HCT116 (cell line): ENCODE results near the gene SPSB4.
"Not testable (repeated sequence)": the region's sequence is repeated elsewhere in the genome, so short reads cannot be mapped to it uniquely, and the experiment has no call there.

Experiments used
- EGR1 ChIP-seq: IDR thresholded peaks from 2 replicates; pipeline ENCODE4 v1.6.1; 2012; ENCODE audit warnings: low read depth
- EZH2 ChIP-seq: fragments of 200-600 bp; sonication (generic); IDR thresholded peaks from 2 replicates; pipeline ENCODE4 v1.6.1; 2017; ENCODE audit warnings: antibody characterized with exemption, mixed run types
- POLR2A ChIP-seq: IDR thresholded peaks from 2 replicates; pipeline ENCODE4 v1.7.0; 2011; ENCODE audit warnings: borderline replicate concordance; ENCODE audit not compliant: insufficient read depth, insufficient read length; ENCODE audit errors: extremely low read depth
- RAD21 ChIP-seq: IDR thresholded peaks from 2 replicates; pipeline ENCODE4 v1.6.1; 2012; ENCODE audit warnings: low read depth, mild to moderate bottlenecking
- SIN3A ChIP-seq: IDR thresholded peaks from 2 replicates; pipeline ENCODE4 v1.6.1; 2012; ENCODE audit warnings: low read depth
- SP1 ChIP-seq: IDR thresholded peaks from 2 replicates; pipeline ENCODE4 v1.6.1; 2012; ENCODE audit warnings: low read depth
- YY1 ChIP-seq: IDR thresholded peaks from 2 replicates; pipeline ENCODE4 v1.6.1; 2011; ENCODE audit warnings: low read length, low read depth, moderate library complexity, mild to moderate bottlenecking; ENCODE audit not compliant: insufficient replicate concordance; ENCODE audit errors: extremely low read depth
- TF ChIP-seq, protein P1 (sequence below), 3 experiments: fragments of 200-600 bp in 1 of 3; sonication (generic) in 1 of 3; IDR thresholded peaks in 2 of 3; conservative IDR thresholded peaks in 1 of 3; 2 replicates each; pipeline ENCODE4 v1.5.1; 2012 to 2017; ENCODE audit warnings: low read depth in 2 of 3, low read length in 2 of 3, antibody characterized with exemption in 1 of 3, borderline replicate concordance in 1 of 3, control low read depth in 1 of 3, mild to moderate bottlenecking in 1 of 3, mixed read lengths in 1 of 3, mixed run types in 1 of 3, moderate library complexity in 1 of 3; ENCODE audit not compliant: insufficient read depth in 1 of 3

DNA sequence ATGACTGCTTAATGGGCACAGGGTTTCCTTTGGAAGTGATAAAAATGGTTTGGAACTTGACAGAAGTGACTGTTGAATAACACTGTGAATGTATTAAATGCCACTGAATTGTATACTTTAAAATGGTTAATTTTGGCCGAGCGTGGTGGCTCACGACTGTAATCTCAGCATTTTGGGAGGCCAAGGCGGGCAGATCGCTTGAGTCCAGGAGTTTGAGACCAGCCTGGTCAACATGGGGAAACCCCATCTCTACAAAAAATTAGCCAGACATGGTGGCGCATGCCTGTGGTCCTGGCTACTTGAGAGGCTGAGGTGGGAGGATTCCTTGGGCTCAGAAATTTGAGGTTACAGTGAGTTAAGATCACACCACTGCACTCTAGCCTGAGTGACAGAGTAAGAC lies 62.5 kb downstream of the SPSB4 start:
- TF ChIP-seq EZH2, RAD21, YY1, EGR1, SP1, SIN3A, POLR2A: not testable (repeated sequence)
- TF ChIP-seq, protein P1, sequence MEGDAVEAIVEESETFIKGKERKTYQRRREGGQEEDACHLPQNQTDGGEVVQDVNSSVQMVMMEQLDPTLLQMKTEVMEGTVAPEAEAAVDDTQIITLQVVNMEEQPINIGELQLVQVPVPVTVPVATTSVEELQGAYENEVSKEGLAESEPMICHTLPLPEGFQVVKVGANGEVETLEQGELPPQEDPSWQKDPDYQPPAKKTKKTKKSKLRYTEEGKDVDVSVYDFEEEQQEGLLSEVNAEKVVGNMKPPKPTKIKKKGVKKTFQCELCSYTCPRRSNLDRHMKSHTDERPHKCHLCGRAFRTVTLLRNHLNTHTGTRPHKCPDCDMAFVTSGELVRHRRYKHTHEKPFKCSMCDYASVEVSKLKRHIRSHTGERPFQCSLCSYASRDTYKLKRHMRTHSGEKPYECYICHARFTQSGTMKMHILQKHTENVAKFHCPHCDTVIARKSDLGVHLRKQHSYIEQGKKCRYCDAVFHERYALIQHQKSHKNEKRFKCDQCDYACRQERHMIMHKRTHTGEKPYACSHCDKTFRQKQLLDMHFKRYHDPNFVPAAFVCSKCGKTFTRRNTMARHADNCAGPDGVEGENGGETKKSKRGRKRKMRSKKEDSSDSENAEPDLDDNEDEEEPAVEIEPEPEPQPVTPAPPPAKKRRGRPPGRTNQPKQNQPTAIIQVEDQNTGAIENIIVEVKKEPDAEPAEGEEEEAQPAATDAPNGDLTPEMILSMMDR (IDR thresholded peaks at IDR 0.05 in 2 of 3, conservative IDR thresholded peaks at IDR 0.05 in 1 of 3; ENCODE audit: borderline replicate concordance in 1 of 3, insufficient read depth in 1 of 3, low read depth in 2 of 3, low read length in 2 of 3) = not testable (repeated sequence)
